Measurements from ENCODE around the gene NPAS2. TPM values are rescaled to one million over a fixed set of nuclear protein-coding genes. Genes with fewer than 3 reads are reported as not detected.

Gene NPAS2
- total and polyA plus RNA-seq, 2 donors (not counting 3 experiments of a cell fraction or from before 2014, with no cell fraction given) = 29.0 to 53.9 TPM

DNA sequence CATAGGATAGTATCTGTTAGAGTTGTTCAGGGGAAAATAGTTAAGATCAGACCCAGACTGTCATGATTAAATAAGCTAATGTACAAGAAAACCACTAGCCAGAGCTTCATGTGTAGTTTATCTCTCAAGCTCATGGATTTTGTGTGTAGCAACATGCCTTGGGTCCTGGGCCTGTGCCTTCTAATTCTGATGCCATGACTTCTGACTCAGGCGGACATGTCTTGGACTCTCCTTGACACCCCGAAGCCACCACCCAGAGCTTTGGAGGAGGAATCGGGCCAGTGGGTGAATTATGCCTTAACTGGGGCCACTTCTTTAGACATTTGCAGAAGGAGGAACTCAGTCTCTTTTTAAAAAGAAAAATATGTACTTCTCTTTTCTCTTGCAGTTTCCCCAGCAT lies 68.7 kb downstream of the NPAS2 start:
- dilution Hi-C loops (cut with MboI; ENCODE audit: extremely low pct_ligation_motif_present, low sequenced_read_pairs) = no loop called here
- TF ChIP-seq POLR2AphosphoS5 (IDR thresholded peaks at IDR 0.05; ENCODE audit: insufficient read depth, low read depth, low read length) (no peak), EZH2 (IDR thresholded peaks at IDR 0.05; ENCODE audit: borderline replicate concordance, low read depth, low read length, severe bottlenecking) (no peak), JUN (IDR thresholded peaks at IDR 0.05; ENCODE audit: borderline replicate concordance, insufficient read depth, insufficient read length, low read depth) (no peak), POLR2A (IDR thresholded peaks at IDR 0.05; ENCODE audit: low read depth, low read length) (no peak), FOS (IDR thresholded peaks at IDR 0.05; ENCODE audit: borderline replicate concordance, insufficient read depth, low read length) (no peak), MYC (IDR thresholded peaks at IDR 0.05; ENCODE audit: low read depth, low read length) (no peak), GATA2 (IDR thresholded peaks at IDR 0.05; ENCODE audit: insufficient read depth, insufficient read length, low read depth, low read length) (no peak)
- TF ChIP-seq, protein P1, sequence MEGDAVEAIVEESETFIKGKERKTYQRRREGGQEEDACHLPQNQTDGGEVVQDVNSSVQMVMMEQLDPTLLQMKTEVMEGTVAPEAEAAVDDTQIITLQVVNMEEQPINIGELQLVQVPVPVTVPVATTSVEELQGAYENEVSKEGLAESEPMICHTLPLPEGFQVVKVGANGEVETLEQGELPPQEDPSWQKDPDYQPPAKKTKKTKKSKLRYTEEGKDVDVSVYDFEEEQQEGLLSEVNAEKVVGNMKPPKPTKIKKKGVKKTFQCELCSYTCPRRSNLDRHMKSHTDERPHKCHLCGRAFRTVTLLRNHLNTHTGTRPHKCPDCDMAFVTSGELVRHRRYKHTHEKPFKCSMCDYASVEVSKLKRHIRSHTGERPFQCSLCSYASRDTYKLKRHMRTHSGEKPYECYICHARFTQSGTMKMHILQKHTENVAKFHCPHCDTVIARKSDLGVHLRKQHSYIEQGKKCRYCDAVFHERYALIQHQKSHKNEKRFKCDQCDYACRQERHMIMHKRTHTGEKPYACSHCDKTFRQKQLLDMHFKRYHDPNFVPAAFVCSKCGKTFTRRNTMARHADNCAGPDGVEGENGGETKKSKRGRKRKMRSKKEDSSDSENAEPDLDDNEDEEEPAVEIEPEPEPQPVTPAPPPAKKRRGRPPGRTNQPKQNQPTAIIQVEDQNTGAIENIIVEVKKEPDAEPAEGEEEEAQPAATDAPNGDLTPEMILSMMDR (IDR thresholded peaks at IDR 0.05; ENCODE audit: extremely low read depth in 1 of 2, insufficient read depth in 1 of 2, low read depth in 1 of 2, low read length in 2 of 2) = no peak
- TF ChIP-seq, protein P2, sequence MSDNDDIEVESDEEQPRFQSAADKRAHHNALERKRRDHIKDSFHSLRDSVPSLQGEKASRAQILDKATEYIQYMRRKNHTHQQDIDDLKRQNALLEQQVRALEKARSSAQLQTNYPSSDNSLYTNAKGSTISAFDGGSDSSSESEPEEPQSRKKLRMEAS (IDR thresholded peaks at IDR 0.05; ENCODE audit: insufficient read depth, insufficient read length) = no peak
- H2AFZ ChIP-seq (ENCODE audit: low read depth, low read length) = no peak overlapping the region
- H3K9ac ChIP-seq (replicated peaks; ENCODE audit: extremely low read depth, insufficient read depth, low read length) = no peak overlapping the region
- no peak overlapping the region for H3K27ac ChIP-seq (ENCODE audit: insufficient read depth, low read depth, low read length)
- peaks cover 48% of the 10 kb centered on the region for H3K4me1 ChIP-seq (ENCODE audit: control insufficient read depth, extremely low read depth, insufficient read depth, low read length)
- intact Hi-C loops (cut with micrococcal nuclease) = no loop called here
- no TSS peak for BruUV-seq (replicated peaks)
- no peak overlapping the region for H3K4me2 ChIP-seq (ENCODE audit: insufficient read depth, low read length)
- H3K27me3 ChIP-seq (ENCODE audit: control insufficient read depth in 2 of 2, insufficient read depth in 2 of 2, low read length in 2 of 2) = no peaks in the 10 kb centered on the region
- H4K20me1 ChIP-seq (replicated peaks; ENCODE audit: control insufficient read depth, extremely low read depth, insufficient read depth, low read length) = no peaks in the 10 kb centered on the region
- no peak overlapping the region for H3K4me3 ChIP-seq (replicated peaks in 1 of 3; ENCODE audit: insufficient read depth in 1 of 3, low read depth in 1 of 3, low read length in 3 of 3)
- no peaks in the 10 kb centered on the region for H3K9me1 ChIP-seq (replicated peaks; ENCODE audit: control insufficient read depth, extremely low read depth, insufficient read depth, low read length)
- no peaks in the 10 kb centered on the region for H3K9me3 ChIP-seq (replicated peaks; ENCODE audit: control insufficient read depth, insufficient read depth, low read length)
- ChIA-PET CTCF (interaction anchor here (0.9 kb wide), 1 partner anchor 15 kb away, joined by 4 read pairs; no protein-coding TSS in a partner anchor), POLR2A (no interaction called here)
- FAIRE-seq = no peak
- no peaks in the 10 kb centered on the region for H3K79me2 ChIP-seq (ENCODE audit: control insufficient read depth, insufficient read depth, low read length)
- no peak for DNase-seq (ENCODE audit: low read depth, low spot score)
- H3K36me3 ChIP-seq (ENCODE audit: control insufficient read depth in 2 of 2, extremely low read depth in 1 of 2, insufficient read depth in 2 of 2, low read length in 2 of 2) = peaks cover 0 to 2% of the 10 kb centered on the region in 2 experiments
